MCF 10A (cell line): ENCODE measurements around the gene PAIP2. TPM values are rescaled to one million over a fixed set of nuclear protein-coding genes. Genes with fewer than 3 reads are reported as not detected.

Experiments
- BruUV-seq: library from RNA; stranded (reverse); fragments of 400-500 nt; replicated peaks from 2 replicates; lab custom pipeline; 2021; lab: Mats Ljungman, UMichigan
- CTCF ChIA-PET: fragments of 300-600 bp; sonication (Branson Sonifier 250); formaldehyde crosslinking; extraction: SDS; loops from one replicate; lab custom pipeline; 2021; ENCODE audit warnings: antibody characterized with exemption, inconsistent platforms; lab: Yijun Ruan, JAX
- POLR2A ChIA-PET: fragments of 300-600, 350-650 bp; sonication (Branson Sonifier 250); formaldehyde crosslinking; extraction: SDS; loops from one replicate; lab custom pipeline; 2020; ENCODE audit warnings: antibody characterized with exemption, inconsistent platforms; lab: Yijun Ruan, JAX
- DNase-seq: peaks from one replicate; pipeline ENCODE4 v3.0.0-alpha.2; 2018; ENCODE audit not compliant: unreplicated experiment
- H3K27ac Mint-ChIP-seq: one replicate; pipeline ENCODE4 v1.8.0; 2022; ENCODE audit warnings: mild to moderate bottlenecking, low read depth, mixed read lengths; ENCODE audit not compliant: unreplicated experiment
- H3K27me3 Mint-ChIP-seq: one replicate; pipeline ENCODE4 v1.8.0; 2022; ENCODE audit warnings: mixed read lengths; ENCODE audit not compliant: insufficient read depth, unreplicated experiment
- H3K36me3 Mint-ChIP-seq: one replicate; pipeline ENCODE4 v1.8.0; 2022; ENCODE audit warnings: mild to moderate bottlenecking, moderate library complexity, mixed read lengths; ENCODE audit not compliant: insufficient read depth, unreplicated experiment
- H3K4me1 Mint-ChIP-seq: one replicate; pipeline ENCODE4 v1.8.0; 2022; ENCODE audit warnings: mixed read lengths; ENCODE audit not compliant: insufficient read depth, unreplicated experiment
- H3K4me3 Mint-ChIP-seq: one replicate; pipeline ENCODE4 v1.8.0; 2022; ENCODE audit warnings: mild to moderate bottlenecking, moderate library complexity, mixed read lengths; ENCODE audit not compliant: unreplicated experiment
- H3K9me3 Mint-ChIP-seq: one replicate; pipeline ENCODE4 v1.8.0; 2022; ENCODE audit warnings: mixed read lengths; ENCODE audit not compliant: unreplicated experiment
- intact Hi-C: fragments of 100-400 bp; cut with micrococcal nuclease; formaldehyde crosslinking; loops from 2 replicates; pipeline ENCODE4 v1.14.1; 2022
- total RNA-seq: library from RNA; stranded (reverse); gene quantifications from 2 replicates; pipeline ENCODE4 v1.2.3, GENCODE V29; 2022
- TF ChIP-seq, protein P1 (sequence below): fragments of 200-600 bp; IDR thresholded peaks from one replicate; pipeline ENCODE4 v1.8.0; 2022; ENCODE audit warnings: antibody characterized with exemption, mild to moderate bottlenecking; ENCODE audit not compliant: unreplicated experiment

Gene PAIP2
- total RNA-seq, 1 experiment from 2014 or later, result 108 TPM

DNA sequence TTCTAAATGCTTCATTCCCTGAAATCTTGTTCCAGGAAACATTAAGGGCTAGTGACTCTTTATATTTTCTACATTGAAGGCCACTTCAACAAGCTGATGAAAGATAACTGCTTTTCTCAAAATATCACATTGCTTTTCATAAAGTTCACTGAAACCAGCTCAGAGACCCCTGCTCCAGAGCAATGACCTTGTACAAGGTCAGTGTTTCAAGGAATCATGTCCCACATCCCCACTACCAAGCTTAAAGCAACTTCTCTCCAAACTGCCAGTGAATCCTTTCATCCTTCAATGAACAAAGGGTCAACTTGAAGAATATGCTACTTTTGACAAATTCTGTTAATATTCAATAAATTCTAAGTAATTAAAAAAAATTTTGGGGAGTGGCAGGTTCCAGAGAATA is 74.2 kb downstream of the PAIP2 start:
- POLR2A ChIA-PET, result interaction anchor here (0.7 to 3.4 kb wide), 6 partner anchors 9 to 446 kb away, joined by 3 to 16 read pairs (median 4); partner anchors contain the start of genes SPATA24 and UBE2D2
- no peak overlapping the region for H3K27ac Mint-ChIP-seq
- BruUV-seq, result no TSS peak
- DNase-seq, result no peak
- H3K4me1 Mint-ChIP-seq, result no peaks in the 10 kb centered on the region
- TF ChIP-seq, protein P1, sequence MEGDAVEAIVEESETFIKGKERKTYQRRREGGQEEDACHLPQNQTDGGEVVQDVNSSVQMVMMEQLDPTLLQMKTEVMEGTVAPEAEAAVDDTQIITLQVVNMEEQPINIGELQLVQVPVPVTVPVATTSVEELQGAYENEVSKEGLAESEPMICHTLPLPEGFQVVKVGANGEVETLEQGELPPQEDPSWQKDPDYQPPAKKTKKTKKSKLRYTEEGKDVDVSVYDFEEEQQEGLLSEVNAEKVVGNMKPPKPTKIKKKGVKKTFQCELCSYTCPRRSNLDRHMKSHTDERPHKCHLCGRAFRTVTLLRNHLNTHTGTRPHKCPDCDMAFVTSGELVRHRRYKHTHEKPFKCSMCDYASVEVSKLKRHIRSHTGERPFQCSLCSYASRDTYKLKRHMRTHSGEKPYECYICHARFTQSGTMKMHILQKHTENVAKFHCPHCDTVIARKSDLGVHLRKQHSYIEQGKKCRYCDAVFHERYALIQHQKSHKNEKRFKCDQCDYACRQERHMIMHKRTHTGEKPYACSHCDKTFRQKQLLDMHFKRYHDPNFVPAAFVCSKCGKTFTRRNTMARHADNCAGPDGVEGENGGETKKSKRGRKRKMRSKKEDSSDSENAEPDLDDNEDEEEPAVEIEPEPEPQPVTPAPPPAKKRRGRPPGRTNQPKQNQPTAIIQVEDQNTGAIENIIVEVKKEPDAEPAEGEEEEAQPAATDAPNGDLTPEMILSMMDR, result no peak
- H3K4me3 Mint-ChIP-seq, result no peak overlapping the region
- peaks cover 12% of the 10 kb centered on the region for H3K36me3 Mint-ChIP-seq
- intact Hi-C loops, result no loop called here
- no peaks in the 10 kb centered on the region for H3K27me3 Mint-ChIP-seq
- CTCF ChIA-PET, result interaction anchor here (1.0 to 11.6 kb wide), 2 partner anchors 12 to 98 kb away, joined by 4 to 434 read pairs; partner anchors contain the start of gene SPATA24
- no peaks in the 10 kb centered on the region for H3K9me3 Mint-ChIP-seq

- no peak overlapping the region for H3K27ac Mint-ChIP-seq
- ChIA-PET CTCF (interaction anchor here (0.5 to 11.6 kb wide), 2 partner anchors 97 to 327 kb away, joined by 3 to 434 read pairs; no protein-coding TSS in a partner anchor), POLR2A (interaction anchor here (1.4 kb wide), 1 partner anchor 10 kb away, joined by 4 read pairs; no protein-coding TSS in a partner anchor)
- no peaks in the 10 kb centered on the region for H3K9me3 Mint-ChIP-seq
- no TSS peak for BruUV-seq
- intact Hi-C loops, result no loop called here
- TF ChIP-seq, protein P1, result no peak
- no peak overlapping the region for H3K4me3 Mint-ChIP-seq
- peaks cover 16% of the 10 kb centered on the region for H3K36me3 Mint-ChIP-seq
- no peak for DNase-seq
- H3K27me3 Mint-ChIP-seq, result no peaks in the 10 kb centered on the region
- no peaks in the 10 kb centered on the region for H3K4me1 Mint-ChIP-seq
Measured at GRCh38 chr5:139416651-139417050, 75.0 kb downstream of the PAIP2 start.

DNA sequence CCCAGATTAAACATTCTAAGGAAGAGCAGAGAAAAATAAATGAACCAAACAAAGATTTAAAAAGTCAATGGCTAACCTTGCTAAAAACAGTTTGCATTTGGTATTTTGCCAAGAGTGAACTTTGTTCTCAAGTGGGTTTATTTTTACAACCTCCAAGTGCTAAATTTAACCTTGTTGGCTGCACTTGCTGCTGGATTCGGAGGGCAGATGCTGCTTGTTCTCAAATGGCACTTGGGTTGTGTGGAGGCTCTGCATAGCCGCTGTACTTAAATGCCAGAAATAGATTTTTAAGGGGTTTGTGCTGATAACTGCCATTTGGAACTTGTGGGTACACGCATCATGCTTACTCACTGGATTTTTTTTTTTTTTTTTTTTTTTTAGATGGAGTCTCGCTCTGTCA is 75.6 kb downstream of the PAIP2 start:
- CTCF ChIA-PET, result interaction anchor here (0.5 to 11.6 kb wide), 3 partner anchors 36 to 326 kb away, joined by 3 to 434 read pairs (median 4); no protein-coding TSS in a partner anchor
- H3K4me3 Mint-ChIP-seq, result no peak overlapping the region
- H3K27me3 Mint-ChIP-seq, result no peaks in the 10 kb centered on the region
- intact Hi-C loops, result no loop called here
- H3K36me3 Mint-ChIP-seq, result peaks cover 19% of the 10 kb centered on the region
- POLR2A ChIA-PET, result no interaction called here
- no peak overlapping the region for H3K27ac Mint-ChIP-seq
- no peak for DNase-seq
- BruUV-seq, result no TSS peak
- no peaks in the 10 kb centered on the region for H3K4me1 Mint-ChIP-seq
- TF ChIP-seq, protein P1, result no peak
- no peaks in the 10 kb centered on the region for H3K9me3 Mint-ChIP-seq

GRCh38 chr5:139418793-139419192 is 77.1 kb downstream of the PAIP2 start:
- Mint-ChIP-seq H3K36me3 (peaks cover 26% of the 10 kb centered on the region), H3K9me3 (no peaks in the 10 kb centered on the region), H3K4me3 (no peak overlapping the region), H3K4me1 (no peaks in the 10 kb centered on the region), H3K27ac (no peak overlapping the region), H3K27me3 (no peaks in the 10 kb centered on the region)
- intact Hi-C loops, result no loop called here
- POLR2A ChIA-PET, result interaction anchor here (0.7 to 1.4 kb wide), 3 partner anchors 12 to 96 kb away, joined by 3 to 4 read pairs (median 3); partner anchors contain the start of gene SPATA24
- BruUV-seq, result no TSS peak
- CTCF ChIA-PET, result interaction anchor here (0.7 to 11.6 kb wide), 8 partner anchors 10 to 349 kb away, joined by 3 to 434 read pairs (median 4); partner anchors contain the start of gene SPATA24
- TF ChIP-seq, protein P1, result no peak
- DNase-seq, result no peak

Other genes starting within 250 kb of the PAIP2 start
- 114 and 175 TPM in 2 replicates for gene SIL1, start 143.5 kb upstream of the PAIP2 start, total RNA-seq
- gene MATR3, start 48.1 kb upstream of the PAIP2 start, total RNA-seq, result 152 and 159 TPM in 2 replicates
- not detected in 2 replicates for gene SLC23A1, start 41.4 kb downstream of the PAIP2 start, total RNA-seq
- gene MZB1, start 48.1 kb downstream of the PAIP2 start, total RNA-seq, result not detected in 2 replicates
- 2.3 and 3.1 TPM in 2 replicates for gene PROB1, start 53.2 kb downstream of the PAIP2 start, total RNA-seq
- gene SPATA24, start 62.2 kb downstream of the PAIP2 start, total RNA-seq, result 9.8 and 11.6 TPM in 2 replicates
- 14.1 and 15.1 TPM in 2 replicates for gene DNAJC18, start 97.7 kb downstream of the PAIP2 start, total RNA-seq
- gene ECSCR, start 120.9 kb downstream of the PAIP2 start, total RNA-seq, result not detected in 2 replicates
- gene SMIM33, start 129.2 kb downstream of the PAIP2 start, total RNA-seq, result not detected in 2 replicates
- 33.1 and 35.1 TPM in 2 replicates for gene STING1, start 140.9 kb downstream of the PAIP2 start, total RNA-seq
- gene UBE2D2, start 219.5 kb downstream of the PAIP2 start, total RNA-seq, result 306 and 329 TPM in 2 replicates